ENCODE measurements around the gene MAN1A1. TPM values are rescaled to one million over a fixed set of nuclear protein-coding genes. Genes with fewer than 3 reads are reported as not detected.

Gene MAN1A1
- total RNA-seq, 1 donor from 2014 or later, result 24.0 TPM

DNA sequence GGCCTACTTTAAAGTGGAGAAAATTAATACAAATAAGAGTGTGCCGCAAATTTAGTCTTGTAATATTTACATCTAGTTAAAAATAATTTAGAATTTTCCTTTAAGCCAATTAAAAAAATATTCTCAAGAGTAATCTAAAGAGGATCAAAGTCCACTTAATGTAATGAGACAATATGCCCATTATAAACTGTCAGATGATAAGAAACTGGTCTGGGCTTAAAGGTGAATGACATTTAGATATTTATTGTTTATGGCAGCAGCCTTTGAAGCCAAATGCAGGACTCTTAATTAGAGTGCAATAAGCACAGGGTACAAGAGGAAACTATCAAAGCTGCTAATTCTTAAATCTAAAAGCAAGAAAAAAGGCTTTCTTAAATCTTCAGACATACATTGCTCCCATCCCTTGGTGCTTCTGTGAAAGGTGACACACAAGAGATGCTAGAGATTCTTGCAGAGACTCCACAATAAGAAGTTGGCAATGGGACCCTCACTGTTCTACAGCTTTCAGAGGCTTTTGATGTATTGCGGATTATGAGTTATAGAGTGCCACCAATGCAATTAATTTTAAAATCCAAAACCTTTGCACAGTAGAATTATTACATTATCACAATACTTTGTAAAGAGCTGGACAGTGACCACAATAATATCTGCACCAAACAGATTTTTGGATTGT is 116.1 kb downstream of the MAN1A1 start:
- no peak for DNase-seq

DNA sequence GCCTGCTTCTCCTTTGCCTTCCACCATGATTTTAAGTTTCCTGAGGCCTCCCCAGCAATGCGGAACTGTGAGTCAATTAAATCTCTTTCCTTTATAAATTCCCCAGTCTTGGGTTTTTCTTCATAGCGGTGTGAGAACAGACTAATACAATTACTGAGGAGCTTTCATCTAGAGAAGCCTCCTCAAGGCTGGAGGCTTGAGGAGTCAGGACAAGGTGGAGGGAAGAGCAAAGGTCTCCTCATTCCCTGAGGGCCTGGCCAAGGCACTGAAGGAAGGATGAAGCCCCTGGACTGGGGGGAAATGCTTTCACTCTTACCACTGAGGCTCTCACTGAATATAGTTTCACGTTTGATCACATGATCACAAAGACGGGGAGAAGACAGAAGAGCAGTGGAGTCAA is 118.2 kb downstream of the MAN1A1 start:
- DNase-seq, result no peak

GRCh38 chr6:119230160-119230559 is 119.4 kb downstream of the MAN1A1 start:
- no peak for DNase-seq

GRCh38 chr6:119227377-119227776 is 122.2 kb downstream of the MAN1A1 start:
- DNase-seq, result no peak

DNA sequence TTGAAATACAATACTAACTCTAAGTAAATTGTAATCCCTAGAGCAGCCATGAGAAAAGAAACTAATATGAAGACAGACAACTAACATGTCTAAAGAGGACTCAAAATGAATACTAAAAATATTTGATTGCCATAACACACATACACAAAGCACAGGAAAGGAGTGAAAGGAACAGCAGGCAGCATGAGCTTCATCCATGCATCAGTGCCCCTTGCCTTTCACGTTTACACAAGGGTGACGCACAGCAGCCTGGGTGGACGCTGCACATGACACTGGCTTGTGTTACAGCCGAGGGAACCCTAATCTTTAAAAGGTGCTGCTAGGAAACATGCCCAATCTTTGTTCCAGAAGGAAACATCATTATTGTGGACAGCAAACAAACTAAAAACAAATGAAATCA is 123.5 kb downstream of the MAN1A1 start:
- no peak for DNase-seq

DNA sequence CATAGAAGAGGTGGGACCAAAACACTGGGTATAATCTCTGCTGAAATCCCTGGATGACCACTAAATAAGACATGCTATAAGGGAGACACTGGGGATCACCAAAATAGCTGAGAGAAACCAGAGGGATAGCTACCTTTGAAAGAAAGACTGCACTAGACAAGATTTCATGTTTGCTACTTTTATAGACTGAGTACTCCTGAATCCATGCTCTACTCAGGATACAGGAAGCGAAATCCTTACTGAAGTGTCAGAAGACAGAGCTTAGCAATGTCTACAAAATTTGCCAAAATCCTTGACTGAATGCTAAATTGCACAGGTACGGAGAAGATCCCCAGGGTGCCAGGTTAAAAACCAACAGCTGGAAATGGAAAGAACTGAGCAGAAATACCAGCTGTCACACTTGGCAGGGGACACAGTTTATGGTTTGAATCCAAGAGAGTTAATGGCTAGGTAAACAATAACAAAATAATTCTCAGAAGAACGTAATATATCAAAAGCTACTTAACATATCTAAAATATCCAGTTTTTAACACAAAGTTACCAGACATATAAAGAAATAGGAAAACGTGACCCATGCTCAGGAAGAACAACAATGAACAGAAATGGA is 125.4 kb downstream of the MAN1A1 start:
- no peak for DNase-seq

DNA sequence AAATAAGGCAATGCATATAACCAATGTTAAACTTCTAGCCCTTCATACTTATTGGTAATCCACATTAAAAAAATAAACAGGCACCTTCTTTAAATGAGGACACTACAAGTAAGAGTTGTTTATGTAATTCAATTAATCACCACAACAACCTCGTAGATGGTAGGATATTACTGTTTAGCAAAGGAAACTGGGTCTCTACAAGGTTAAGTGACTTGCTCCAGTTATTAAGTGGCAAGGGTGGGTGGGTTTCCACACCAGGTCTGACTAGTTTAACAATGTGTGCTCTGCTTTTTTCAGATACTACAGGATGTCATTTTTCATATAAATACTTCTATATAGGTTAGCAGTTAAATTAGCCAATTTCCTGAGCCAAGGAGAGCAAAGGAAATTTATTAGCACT is 129.1 kb downstream of the MAN1A1 start:
- DNase-seq, result no peak

DNA sequence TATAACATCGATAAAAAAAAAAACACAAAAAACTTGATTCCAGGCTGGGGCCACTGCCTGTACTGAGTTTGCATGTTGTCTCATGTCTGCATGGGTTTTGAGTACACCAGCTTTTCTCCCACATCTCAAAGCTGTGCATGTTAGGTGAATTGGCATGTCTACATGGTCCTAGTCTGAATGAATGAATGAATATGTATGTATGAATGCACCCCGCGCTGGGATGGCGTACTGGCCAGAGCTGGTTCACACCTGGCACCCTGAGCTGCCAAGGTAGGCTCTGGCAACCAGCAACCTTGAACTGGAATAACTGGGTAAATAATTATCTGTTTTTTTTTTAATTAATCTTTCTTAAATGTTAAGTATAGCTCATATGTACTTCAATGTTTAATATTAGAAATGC is 131.0 kb downstream of the MAN1A1 start:
- DNase-seq, result no peak

- DNase-seq, result no peak
Observed at GRCh38 chr6:119215885-119216590, 133.5 kb downstream of the MAN1A1 start.

- no peak for DNase-seq
Observed at GRCh38 chr6:119215309-119215708, 134.3 kb downstream of the MAN1A1 start.

- DNase-seq, result no peak
Observed at GRCh38 chr6:119210596-119210995, 139.0 kb downstream of the MAN1A1 start.

DNA sequence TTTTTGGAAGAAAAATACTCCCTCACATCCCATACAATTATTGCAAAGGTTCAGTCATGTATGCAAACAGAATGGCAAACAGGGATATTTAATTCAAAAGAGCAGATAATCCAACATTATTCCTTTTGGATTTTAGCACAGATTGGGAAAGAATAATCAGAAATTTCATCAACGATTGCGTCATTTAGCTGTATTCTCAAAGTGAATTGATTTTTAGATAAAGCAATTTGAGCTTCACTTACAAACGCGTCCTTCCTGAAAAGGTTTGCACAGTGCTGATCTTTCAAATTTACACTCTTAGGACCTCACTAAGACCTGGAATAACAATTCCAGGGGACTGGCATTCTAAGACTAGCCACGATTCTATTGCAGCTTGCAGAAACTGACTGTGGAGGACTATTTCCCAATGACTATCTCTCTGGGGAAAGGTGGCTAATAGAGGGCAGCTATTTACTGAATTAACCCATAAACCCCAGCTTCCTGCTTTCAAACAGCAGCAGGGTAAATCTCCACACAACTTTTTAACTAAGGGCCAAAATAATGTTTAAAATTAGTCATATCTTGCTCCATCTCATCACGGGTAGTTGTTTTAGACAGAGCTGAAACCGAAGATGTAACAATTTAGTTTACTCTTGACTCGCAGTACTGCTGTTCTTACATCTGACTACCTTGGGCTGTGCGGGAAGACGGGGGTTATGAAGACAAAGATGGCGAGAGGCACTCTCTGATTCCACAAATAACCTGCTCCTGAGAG is 139.9 kb downstream of the MAN1A1 start:
- no peak for DNase-seq

DNA sequence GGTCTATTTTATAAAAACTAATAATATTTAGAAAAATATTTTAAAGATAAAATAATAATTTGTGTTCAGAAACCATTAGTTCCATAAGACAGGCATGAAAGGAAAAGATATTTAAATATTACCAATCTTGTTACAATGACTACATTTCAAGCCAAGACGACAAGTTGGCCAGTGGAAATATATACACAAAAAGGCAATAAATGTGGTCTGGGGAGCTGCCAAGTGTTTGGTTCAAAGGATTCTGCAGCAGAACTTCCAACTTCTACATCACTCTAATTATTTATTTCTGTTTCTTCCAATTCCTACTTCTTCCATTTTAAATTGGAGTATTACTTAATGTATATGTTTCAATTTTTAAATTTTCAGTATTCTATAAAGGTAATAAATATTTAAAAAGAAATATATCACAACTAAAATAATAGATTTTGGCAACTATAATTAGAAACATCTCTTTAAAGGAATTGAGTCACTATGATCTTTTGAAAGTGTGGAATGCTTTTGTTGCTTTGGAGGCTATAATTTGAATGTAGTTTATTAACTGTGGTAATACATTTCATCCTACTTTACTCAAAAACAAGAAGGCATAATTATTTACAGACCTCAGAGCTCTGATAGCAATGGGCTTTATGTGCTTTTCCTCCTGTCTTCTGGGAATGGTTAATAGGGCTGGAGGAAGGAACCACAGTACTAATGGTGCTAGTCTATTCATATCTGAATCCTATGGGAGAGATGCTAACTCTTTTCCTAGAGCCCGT is 141.4 kb downstream of the MAN1A1 start:
- DNase-seq, result no peak

- no peak for DNase-seq
Observed at GRCh38 chr6:119207327-119207726, 142.2 kb downstream of the MAN1A1 start.

DNA sequence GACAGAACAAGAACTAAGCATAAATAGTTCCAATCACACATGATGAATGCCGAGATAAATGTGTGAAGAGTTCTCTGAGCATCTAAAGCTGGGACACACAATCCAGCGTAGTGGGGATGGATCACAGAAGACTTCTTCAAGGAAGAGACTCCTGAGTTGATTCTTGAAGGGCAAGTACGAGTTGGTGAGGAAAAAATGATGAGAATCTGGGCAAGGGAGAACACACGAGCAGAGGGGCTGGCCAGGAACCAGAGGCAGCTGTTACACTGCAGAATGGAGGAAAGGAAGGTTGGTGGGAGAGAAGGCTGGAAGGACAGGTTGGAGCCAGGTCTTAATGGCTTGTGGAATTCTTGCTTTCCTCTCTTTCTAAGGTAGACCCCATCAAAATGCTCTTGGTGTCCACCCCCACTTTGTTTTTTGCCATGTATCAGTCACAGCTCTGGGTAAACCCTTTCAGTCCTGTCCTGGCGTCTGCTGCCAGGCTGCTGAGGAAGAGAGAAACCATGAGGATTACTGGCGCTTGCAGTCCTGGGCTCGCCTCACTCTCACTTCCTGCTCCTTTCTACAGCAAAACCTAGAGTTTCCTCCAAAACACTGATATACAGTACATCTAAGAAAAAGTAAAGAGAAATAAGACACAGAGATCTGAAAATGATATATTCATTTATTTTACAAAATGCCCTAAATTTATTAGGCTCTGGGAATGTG is 143.5 kb downstream of the MAN1A1 start:
- no peak for DNase-seq

GRCh38 chr6:119204719-119205118 is 144.8 kb downstream of the MAN1A1 start:
- no peak for DNase-seq

GRCh38 chr6:119201480-119201879 is 148.1 kb downstream of the MAN1A1 start:
- no peak for DNase-seq

GRCh38 chr6:119200512-119201175 is 148.9 kb downstream of the MAN1A1 start:
- no peak for DNase-seq

DNA sequence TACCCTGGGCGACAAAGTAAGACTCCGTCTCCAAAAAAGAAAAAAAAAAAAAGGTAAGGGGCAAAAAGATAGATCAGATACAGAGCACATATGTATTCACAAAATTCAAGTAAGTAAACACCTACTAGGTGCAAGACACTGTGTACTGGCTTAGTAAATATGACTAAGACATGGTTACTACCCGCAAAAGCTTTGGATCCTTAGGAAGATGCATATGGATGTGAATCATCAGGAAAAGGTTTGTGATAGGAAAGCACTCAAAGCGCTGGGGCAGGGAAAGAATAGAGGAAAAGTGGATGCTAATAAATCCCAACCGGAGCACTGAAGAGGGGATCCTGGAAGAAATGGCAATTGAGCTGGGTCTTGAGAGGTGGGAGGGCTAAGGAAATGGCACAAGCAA is 152.3 kb downstream of the MAN1A1 start:
- no peak for DNase-seq

DNA sequence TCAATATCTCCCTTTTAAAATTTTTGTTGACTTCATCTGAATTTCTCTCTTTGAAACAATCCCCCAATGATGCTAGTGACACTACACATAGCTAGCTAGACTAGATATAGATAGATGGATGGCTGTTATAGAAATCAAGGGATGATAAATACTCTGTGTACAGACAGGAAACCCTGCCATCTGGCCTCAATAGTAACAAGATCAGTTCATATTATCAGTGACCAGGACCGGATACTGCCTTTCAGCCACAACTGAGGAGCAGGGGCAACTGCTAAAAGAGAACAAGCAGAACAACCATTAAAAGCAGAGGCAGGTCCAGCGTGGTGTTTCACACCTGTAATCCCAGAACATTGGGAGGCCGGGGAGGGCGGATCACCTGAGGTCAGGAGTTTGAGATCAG is 152.8 kb downstream of the MAN1A1 start:
- no peak for DNase-seq

DNA sequence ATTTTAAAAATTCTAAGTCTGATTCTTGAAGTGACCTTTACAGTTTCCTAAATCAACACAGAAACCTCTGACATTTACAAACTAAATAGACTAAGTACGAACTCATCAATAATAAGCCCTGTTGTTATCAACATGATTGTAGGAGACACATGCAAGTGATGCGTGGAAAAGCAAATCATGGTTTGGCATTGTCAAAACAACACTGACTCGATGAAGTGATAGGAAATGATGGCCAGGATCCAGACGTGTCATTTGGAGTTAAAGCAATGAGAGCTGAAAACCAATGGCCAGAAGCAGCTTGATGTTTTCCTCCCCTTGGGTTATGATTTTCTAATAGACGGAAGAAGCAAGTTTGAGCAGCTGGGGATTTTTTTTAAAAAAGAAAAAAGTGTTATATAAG is 153.7 kb downstream of the MAN1A1 start:
- no peak for DNase-seq

All from occipital lobe (tissue), 2 donors.